HEK293 (cell line): ENCODE measurements around the gene ZBTB20.

Experiments
- GLIS2 ChIP-seq: fragments of 450-650 bp; formaldehyde crosslinking; IDR thresholded peaks from 2 replicates; pipeline ENCODE4 v1.5.1; 2016; ENCODE audit warnings: missing biosample characterization, missing genetic modification characterization
- MEIS1 ChIP-seq: sonication (generic); formaldehyde crosslinking; IDR thresholded peaks from 2 replicates; pipeline ENCODE4 v1.8.1; 2022; ENCODE audit warnings: missing genetic modification reagents, mild to moderate bottlenecking, borderline replicate concordance
- SETDB1 ChIP-seq: IDR thresholded peaks from one replicate; pipeline ENCODE4 v1.6.1; 2017; ENCODE audit warnings: mild to moderate bottlenecking, low read length, moderate library complexity, mixed read lengths; ENCODE audit not compliant: insufficient read length
- ZNF266 ChIP-seq: fragments of 450-650 bp; formaldehyde crosslinking; IDR thresholded peaks from 2 replicates; pipeline ENCODE4 v1.5.1; 2016; ENCODE audit warnings: missing biosample characterization, missing genetic modification characterization, low read depth
- ZNF530 ChIP-seq: fragments of 450-650 bp; formaldehyde crosslinking; IDR thresholded peaks from 2 replicates; pipeline ENCODE4 v1.5.1; 2016; ENCODE audit warnings: low read depth, missing biosample characterization, missing genetic modification characterization
- TF ChIP-seq, protein P1 (sequence below): fragments of 450-650 bp; formaldehyde crosslinking; IDR thresholded peaks from 2 replicates; pipeline ENCODE4 v1.5.1; 2016; ENCODE audit warnings: missing biosample characterization, missing genetic modification characterization
- TF ChIP-seq, protein P2 (sequence below): fragments of 450-650 bp; formaldehyde crosslinking; IDR thresholded peaks from 2 replicates; pipeline ENCODE4 v1.5.1; 2017; ENCODE audit warnings: missing biosample characterization, missing genetic modification characterization

DNA sequence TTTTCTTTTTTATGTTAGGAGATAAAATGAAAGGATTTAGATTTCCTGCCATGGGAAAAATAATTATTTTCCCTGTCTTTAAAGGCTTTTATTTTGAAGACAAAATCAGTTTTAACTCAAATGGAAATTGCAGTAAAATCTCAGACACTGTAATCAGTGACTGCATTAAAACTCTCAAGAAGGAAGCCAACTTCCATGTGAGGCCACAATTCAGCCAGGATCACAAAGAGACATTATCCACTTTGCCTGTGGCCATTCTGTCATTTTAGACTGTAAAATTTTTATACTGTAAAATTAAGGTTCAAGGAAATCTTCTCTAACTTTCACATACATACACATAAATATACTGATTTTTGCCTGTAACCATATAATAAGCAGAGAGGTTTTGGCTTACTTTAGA lies 549.2 kb downstream of the ZBTB20 start:
- TF ChIP-seq GLIS2 (tag by site-specific recombination): no peak
- TF ChIP-seq, protein P1, sequence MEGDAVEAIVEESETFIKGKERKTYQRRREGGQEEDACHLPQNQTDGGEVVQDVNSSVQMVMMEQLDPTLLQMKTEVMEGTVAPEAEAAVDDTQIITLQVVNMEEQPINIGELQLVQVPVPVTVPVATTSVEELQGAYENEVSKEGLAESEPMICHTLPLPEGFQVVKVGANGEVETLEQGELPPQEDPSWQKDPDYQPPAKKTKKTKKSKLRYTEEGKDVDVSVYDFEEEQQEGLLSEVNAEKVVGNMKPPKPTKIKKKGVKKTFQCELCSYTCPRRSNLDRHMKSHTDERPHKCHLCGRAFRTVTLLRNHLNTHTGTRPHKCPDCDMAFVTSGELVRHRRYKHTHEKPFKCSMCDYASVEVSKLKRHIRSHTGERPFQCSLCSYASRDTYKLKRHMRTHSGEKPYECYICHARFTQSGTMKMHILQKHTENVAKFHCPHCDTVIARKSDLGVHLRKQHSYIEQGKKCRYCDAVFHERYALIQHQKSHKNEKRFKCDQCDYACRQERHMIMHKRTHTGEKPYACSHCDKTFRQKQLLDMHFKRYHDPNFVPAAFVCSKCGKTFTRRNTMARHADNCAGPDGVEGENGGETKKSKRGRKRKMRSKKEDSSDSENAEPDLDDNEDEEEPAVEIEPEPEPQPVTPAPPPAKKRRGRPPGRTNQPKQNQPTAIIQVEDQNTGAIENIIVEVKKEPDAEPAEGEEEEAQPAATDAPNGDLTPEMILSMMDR (tag by site-specific recombination): no peak
- TF ChIP-seq, protein P2, sequence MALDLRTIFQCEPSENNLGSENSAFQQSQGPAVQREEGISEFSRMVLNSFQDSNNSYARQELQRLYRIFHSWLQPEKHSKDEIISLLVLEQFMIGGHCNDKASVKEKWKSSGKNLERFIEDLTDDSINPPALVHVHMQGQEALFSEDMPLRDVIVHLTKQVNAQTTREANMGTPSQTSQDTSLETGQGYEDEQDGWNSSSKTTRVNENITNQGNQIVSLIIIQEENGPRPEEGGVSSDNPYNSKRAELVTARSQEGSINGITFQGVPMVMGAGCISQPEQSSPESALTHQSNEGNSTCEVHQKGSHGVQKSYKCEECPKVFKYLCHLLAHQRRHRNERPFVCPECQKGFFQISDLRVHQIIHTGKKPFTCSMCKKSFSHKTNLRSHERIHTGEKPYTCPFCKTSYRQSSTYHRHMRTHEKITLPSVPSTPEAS (tag by site-specific recombination): no peak
- TF ChIP-seq ZNF266 (tag by site-specific recombination): no peak
- no peak for TF ChIP-seq MEIS1
- TF ChIP-seq SETDB1: no peak
- TF ChIP-seq ZNF530 (tag by site-specific recombination): no peak
